ENCODE results near the gene MPI. TPM values are rescaled to one million over a fixed set of nuclear protein-coding genes. Genes with fewer than 3 reads are reported as not detected.
"Not testable (repeated sequence)": the region's sequence is repeated elsewhere in the genome, so short reads cannot be mapped to it uniquely, and the experiment has no call there.

Gene MPI
- total and polyA plus RNA-seq, 2 donors (not counting 1 experiment from before 2014, with no cell fraction given) = 50.7 to 65.0 TPM

GRCh38 chr15:74893627-74894026 is 3.8 kb downstream of the MPI start:
- Histone ChIP-seq H3K27me3 (ENCODE audit: control insufficient read depth, insufficient read depth, low read length) (no peaks in the 10 kb centered on the region), H3K79me2 (ENCODE audit: control insufficient read depth, insufficient read depth, low read length) (peaks cover 4% of the 10 kb centered on the region), H2AFZ (ENCODE audit: low read length) (no peak overlapping the region), H4K20me1 (ENCODE audit: control insufficient read depth, extremely low read depth, insufficient read depth, low read length) (peaks cover 1% of the 10 kb centered on the region), H3K4me3 (replicated peaks in 1 of 4; ENCODE audit: control extremely low read depth in 1 of 4, insufficient read depth in 1 of 4, low read depth in 3 of 4, low read length in 4 of 4) (no peak overlapping the region), H3K27ac (ENCODE audit: insufficient read depth, low read length) (no peak overlapping the region), H3K36me3 (ENCODE audit: control insufficient read depth, insufficient read depth, low read length) (peaks cover 18% of the 10 kb centered on the region), H3K4me2 (ENCODE audit: extremely low read depth, insufficient read depth, low read length) (no peak overlapping the region), H3K9ac (ENCODE audit: insufficient read depth, low read length) (no peak overlapping the region), H3K4me1 (ENCODE audit: control insufficient read depth, extremely low read depth, insufficient read depth, low read length) (peaks cover 4% of the 10 kb centered on the region), H3K9me3 (ENCODE audit: control insufficient read depth, insufficient read depth, low read depth, low read length) (no peaks in the 10 kb centered on the region)
- no peak for DNase-seq (ENCODE audit: low read depth in 2 of 2)
- TF ChIP-seq, protein P1, sequence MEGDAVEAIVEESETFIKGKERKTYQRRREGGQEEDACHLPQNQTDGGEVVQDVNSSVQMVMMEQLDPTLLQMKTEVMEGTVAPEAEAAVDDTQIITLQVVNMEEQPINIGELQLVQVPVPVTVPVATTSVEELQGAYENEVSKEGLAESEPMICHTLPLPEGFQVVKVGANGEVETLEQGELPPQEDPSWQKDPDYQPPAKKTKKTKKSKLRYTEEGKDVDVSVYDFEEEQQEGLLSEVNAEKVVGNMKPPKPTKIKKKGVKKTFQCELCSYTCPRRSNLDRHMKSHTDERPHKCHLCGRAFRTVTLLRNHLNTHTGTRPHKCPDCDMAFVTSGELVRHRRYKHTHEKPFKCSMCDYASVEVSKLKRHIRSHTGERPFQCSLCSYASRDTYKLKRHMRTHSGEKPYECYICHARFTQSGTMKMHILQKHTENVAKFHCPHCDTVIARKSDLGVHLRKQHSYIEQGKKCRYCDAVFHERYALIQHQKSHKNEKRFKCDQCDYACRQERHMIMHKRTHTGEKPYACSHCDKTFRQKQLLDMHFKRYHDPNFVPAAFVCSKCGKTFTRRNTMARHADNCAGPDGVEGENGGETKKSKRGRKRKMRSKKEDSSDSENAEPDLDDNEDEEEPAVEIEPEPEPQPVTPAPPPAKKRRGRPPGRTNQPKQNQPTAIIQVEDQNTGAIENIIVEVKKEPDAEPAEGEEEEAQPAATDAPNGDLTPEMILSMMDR (conservative IDR thresholded peaks at IDR 0.05 in 1 of 2, IDR thresholded peaks at IDR 0.05 in 1 of 2; ENCODE audit: low read depth in 1 of 2, low read length in 2 of 2) = no peak
- TF ChIP-seq EZH2 (IDR thresholded peaks at IDR 0.05; ENCODE audit: low read length, missing control alignments) = no peak

DNA sequence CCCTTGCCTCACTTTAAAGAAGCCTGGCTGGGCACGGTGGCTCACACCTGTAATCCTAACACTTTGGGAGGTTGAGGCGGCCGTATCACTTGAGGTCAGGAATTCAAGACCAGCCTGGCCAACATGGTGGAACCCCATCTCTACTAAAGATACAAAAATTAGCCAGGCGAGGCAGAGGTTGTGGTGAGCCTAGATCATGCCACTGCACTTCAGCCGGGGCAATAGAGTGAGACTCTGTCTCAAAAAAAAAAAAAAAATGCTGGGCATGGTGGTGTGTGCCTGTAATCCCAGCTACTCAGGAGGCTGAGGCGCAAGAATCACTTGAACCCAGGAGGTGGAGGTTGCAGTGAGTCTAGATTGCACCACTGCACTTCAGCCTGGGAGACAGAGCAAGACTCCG is 4.5 kb downstream of the MPI start:
- not testable (repeated sequence) for H3K79me2 ChIP-seq (ENCODE audit: control insufficient read depth, insufficient read depth, low read length); H4K20me1 ChIP-seq (ENCODE audit: control insufficient read depth, extremely low read depth, insufficient read depth, low read length); H3K4me3 ChIP-seq (replicated peaks in 1 of 4; ENCODE audit: control extremely low read depth in 1 of 4, insufficient read depth in 1 of 4, low read depth in 3 of 4, low read length in 4 of 4); H3K27me3 ChIP-seq (ENCODE audit: control insufficient read depth, insufficient read depth, low read length); H3K4me2 ChIP-seq (ENCODE audit: extremely low read depth, insufficient read depth, low read length); DNase-seq (ENCODE audit: low read depth in 2 of 2); H3K9me3 ChIP-seq (ENCODE audit: control insufficient read depth, insufficient read depth, low read depth, low read length); H2AFZ ChIP-seq (ENCODE audit: low read length); H3K27ac ChIP-seq (ENCODE audit: insufficient read depth, low read length); H3K9ac ChIP-seq (ENCODE audit: insufficient read depth, low read length); H3K4me1 ChIP-seq (ENCODE audit: control insufficient read depth, extremely low read depth, insufficient read depth, low read length)
- peaks cover 21% of the 10 kb centered on the region for H3K36me3 ChIP-seq (ENCODE audit: control insufficient read depth, insufficient read depth, low read length)

- no peak for DNase-seq (ENCODE audit: low read depth in 2 of 2)
- no peaks in the 10 kb centered on the region for H3K4me1 ChIP-seq (ENCODE audit: control insufficient read depth, extremely low read depth, insufficient read depth, low read length)
- H3K27ac ChIP-seq (ENCODE audit: insufficient read depth, low read length) = no peak overlapping the region
- no peak overlapping the region for H3K4me2 ChIP-seq (ENCODE audit: extremely low read depth, insufficient read depth, low read length)
- no peak overlapping the region for H3K4me3 ChIP-seq (replicated peaks in 1 of 4; ENCODE audit: control extremely low read depth in 1 of 4, insufficient read depth in 1 of 4, low read depth in 3 of 4, low read length in 4 of 4)
- no peaks in the 10 kb centered on the region for H3K79me2 ChIP-seq (ENCODE audit: control insufficient read depth, insufficient read depth, low read length)
- H3K36me3 ChIP-seq (ENCODE audit: control insufficient read depth, insufficient read depth, low read length) = peaks cover 28% of the 10 kb centered on the region
- H3K9ac ChIP-seq (ENCODE audit: insufficient read depth, low read length) = no peak overlapping the region
- peaks cover 1% of the 10 kb centered on the region for H4K20me1 ChIP-seq (ENCODE audit: control insufficient read depth, extremely low read depth, insufficient read depth, low read length)
- H3K9me3 ChIP-seq (ENCODE audit: control insufficient read depth, insufficient read depth, low read depth, low read length) = no peaks in the 10 kb centered on the region
- H2AFZ ChIP-seq (ENCODE audit: low read length) = no peak overlapping the region
- no peak for TF ChIP-seq EZH2 (IDR thresholded peaks at IDR 0.05; ENCODE audit: low read length, missing control alignments)
- TF ChIP-seq, protein P1 (conservative IDR thresholded peaks at IDR 0.05 in 1 of 2, IDR thresholded peaks at IDR 0.05 in 1 of 2; ENCODE audit: low read depth in 1 of 2, low read length in 2 of 2) = no peak
- H3K27me3 ChIP-seq (ENCODE audit: control insufficient read depth, insufficient read depth, low read length) = no peaks in the 10 kb centered on the region
Measured at GRCh38 chr15:74895830-74896229, 6.0 kb downstream of the MPI start.
